H1 (cell line): Measurements from ENCODE around the gene PRR19. TPM values are rescaled to one million over a fixed set of nuclear protein-coding genes. Genes with fewer than 3 reads are reported as not detected.

ENCODE experiments used
- CTCF ChIA-PET: fragments of 300-600 bp; sonication (Branson Sonifier 250); formaldehyde crosslinking; loops from one replicate; lab custom pipeline; 2021; ENCODE audit not compliant: partially characterized antibody; lab: Charles Lee
- POLR2A ChIA-PET: fragments of 300-600 bp; sonication (Branson Sonifier 250); formaldehyde crosslinking; loops from one replicate; lab custom pipeline; 2021; ENCODE audit warnings: inconsistent platforms; ENCODE audit not compliant: partially characterized antibody; lab: Charles Lee
- DNase-seq, 2 experiments: peaks; one replicate each; pipeline versions ENCODE4 v3.0.0 to v3.0.0-alpha.2; 2010 to 2022; ENCODE audit warnings: low spot score in 2 of 2, low read depth in 1 of 2, mixed read lengths in 1 of 2
- FAIRE-seq: peaks from 2 replicates; lab custom pipeline; 2011; peaks lifted over from hg19 to GRCh38; lab: Jason Lieb, UNC
- H2AFZ ChIP-seq: 2 replicates; pipeline ENCODE4 v1.8.1; 2012; ENCODE audit warnings: low read length, inconsistent platforms
- H2AK5ac ChIP-seq: 2 replicates; pipeline ENCODE4 v1.6.1; 2013; ENCODE audit warnings: low read depth, low read length
- H2BK120ac ChIP-seq: replicated peaks from 2 replicates; pipeline ENCODE3; 2013; ENCODE audit warnings: low read depth, low read length, inconsistent platforms
- H2BK12ac ChIP-seq: 2 replicates; pipeline ENCODE4 v1.6.1; 2013; ENCODE audit warnings: low read depth, low read length
- H2BK15ac ChIP-seq: 2 replicates; pipeline ENCODE4 v1.6.1; 2013; ENCODE audit warnings: low read length
- H2BK20ac ChIP-seq: 2 replicates; pipeline ENCODE4 v1.6.1; 2013; ENCODE audit warnings: low read length
- H2BK5ac ChIP-seq: 2 replicates; pipeline ENCODE4 v1.6.1; 2013; ENCODE audit warnings: low read depth, low read length
- H3K14ac ChIP-seq: 2 replicates; pipeline ENCODE4 v1.6.1; 2013; ENCODE audit warnings: inconsistent platforms; ENCODE audit not compliant: insufficient read length
- H3K18ac ChIP-seq: 2 replicates; pipeline ENCODE4 v1.6.1; 2013; ENCODE audit warnings: low read length; ENCODE audit errors: extremely low read depth
- H3K23ac ChIP-seq: 2 replicates; pipeline ENCODE4 v1.6.1; 2013; ENCODE audit warnings: inconsistent platforms; ENCODE audit not compliant: insufficient read length
- H3K23me2 ChIP-seq: 2 replicates; pipeline ENCODE4 v1.6.1; 2013; ENCODE audit warnings: low read depth, low read length
- H3K27ac ChIP-seq: 2 replicates; pipeline ENCODE4 v1.6.1; 2011; ENCODE audit warnings: low read depth, low read length, inconsistent platforms
- H3K27me3 ChIP-seq, 4 experiments: replicated peaks in 1 of 4; 1 replicate in 1 of 4; 2 replicates in 3 of 4; pipeline versions ENCODE4 v1.6.1 to v1.8.1; 2011 to 2013; ENCODE audit warnings: low read length in 3 of 4, mild to moderate bottlenecking in 3 of 4, inconsistent platforms in 2 of 4, mixed read lengths in 2 of 4, moderate library complexity in 1 of 4; ENCODE audit not compliant: control insufficient read depth in 3 of 4, insufficient read depth in 3 of 4; ENCODE audit errors: extremely low read depth in 1 of 4
- H3K36me3 ChIP-seq, 4 experiments: 2 replicates each; pipeline versions ENCODE4 v1.6.1 to v1.8.1; 2011 to 2013; ENCODE audit warnings: mild to moderate bottlenecking in 4 of 4, low read length in 3 of 4, moderate library complexity in 2 of 4, control low read depth in 1 of 4, inconsistent platforms in 1 of 4; ENCODE audit not compliant: insufficient read depth in 4 of 4, control insufficient read depth in 2 of 4
- H3K4ac ChIP-seq: replicated peaks from 2 replicates; pipeline ENCODE3; 2013; ENCODE audit warnings: low read length, low read depth, mixed read lengths, inconsistent platforms; ENCODE audit not compliant: insufficient read length
- H3K4me1 ChIP-seq, 4 experiments: replicated peaks in 1 of 4; 1 replicate in 1 of 4; 2 replicates in 3 of 4; pipeline versions ENCODE4 v1.6.1 to v1.8.1; 2011 to 2013; ENCODE audit warnings: low read length in 3 of 4, inconsistent platforms in 2 of 4, mixed read lengths in 1 of 4; ENCODE audit not compliant: insufficient read depth in 4 of 4, control insufficient read depth in 3 of 4
- H3K4me2 ChIP-seq, 2 experiments: 2 replicates each; pipeline versions ENCODE4 v1.6.1 to v1.8.1; 2011 to 2013; ENCODE audit warnings: low read depth in 2 of 2, low read length in 2 of 2, control low read depth in 1 of 2, inconsistent platforms in 1 of 2, mild to moderate bottlenecking in 1 of 2; ENCODE audit not compliant: insufficient read depth in 1 of 2
- H3K4me3 ChIP-seq, 4 experiments: fragments of 200-600, 300-600 bp in 1 of 4; sonication (generic), shearing (Covaris generic), sonication (Bioruptor Twin) in 1 of 4; 2 replicates each; pipeline versions ENCODE4 v1.5.1 to v1.8.1; 2011 to 2016; ENCODE audit warnings: low read length in 4 of 4, low read depth in 3 of 4, control low read depth in 2 of 4, inconsistent platforms in 2 of 4, mild to moderate bottlenecking in 2 of 4, mixed read lengths in 1 of 4, moderate library complexity in 1 of 4; ENCODE audit not compliant: insufficient read depth in 2 of 4; ENCODE audit errors: extremely low read depth in 1 of 4
- H3K56ac ChIP-seq: replicated peaks from 2 replicates; pipeline ENCODE3; 2013; ENCODE audit warnings: low read depth, mild to moderate bottlenecking, mixed read lengths, low read length, inconsistent platforms; ENCODE audit not compliant: insufficient read length
- H3K79me1 ChIP-seq: 2 replicates; pipeline ENCODE4 v1.6.1; 2013; ENCODE audit warnings: low read depth, low read length, control low read depth
- H3K79me2 ChIP-seq, 2 experiments: 2 replicates each; pipeline versions ENCODE4 v1.6.1 to v1.8.1; 2012 to 2013; ENCODE audit warnings: low read length in 2 of 2, mild to moderate bottlenecking in 2 of 2, inconsistent platforms in 1 of 2; ENCODE audit not compliant: insufficient read depth in 2 of 2, control insufficient read depth in 1 of 2
- H3K9ac ChIP-seq, 4 experiments: replicated peaks in 1 of 4; 1 replicate in 1 of 4; 2 replicates in 3 of 4; pipeline versions ENCODE4 v1.6.1 to v1.8.1; 2011 to 2013; ENCODE audit warnings: low read depth in 3 of 4, low read length in 3 of 4, control low read depth in 2 of 4, mild to moderate bottlenecking in 2 of 4, moderate library complexity in 2 of 4, inconsistent platforms in 1 of 4; ENCODE audit errors: extremely low read depth in 1 of 4
- H3K9me3 ChIP-seq, 2 experiments: 2 replicates each; pipeline versions ENCODE4 v1.6.1 to v1.8.1; 2012 to 2013; ENCODE audit warnings: mild to moderate bottlenecking in 2 of 2, moderate library complexity in 2 of 2, control low read depth in 1 of 2, inconsistent platforms in 1 of 2, low read depth in 1 of 2, low read length in 1 of 2, mixed read lengths in 1 of 2; ENCODE audit not compliant: insufficient read depth in 2 of 2
- H4K20me1 ChIP-seq, 2 experiments: replicated peaks in 1 of 2; 2 replicates each; pipeline versions ENCODE3 to v1.8.1; 2011 to 2013; ENCODE audit warnings: inconsistent platforms in 2 of 2, low read length in 2 of 2, mild to moderate bottlenecking in 1 of 2; ENCODE audit not compliant: insufficient read depth in 2 of 2, control insufficient read depth in 1 of 2
- H4K5ac ChIP-seq: 2 replicates; pipeline ENCODE4 v1.6.1; 2013; ENCODE audit warnings: low read length, low read depth, mixed read lengths, inconsistent platforms; ENCODE audit not compliant: insufficient read length
- H4K8ac ChIP-seq: 2 replicates; pipeline ENCODE4 v1.8.0; 2013; ENCODE audit warnings: mild to moderate bottlenecking, moderate library complexity, low read length, inconsistent platforms; ENCODE audit not compliant: insufficient read depth; ENCODE audit errors: extremely low read depth
- H4K91ac ChIP-seq: replicated peaks from 2 replicates; pipeline ENCODE3; 2013; ENCODE audit warnings: low read length, mixed read lengths, inconsistent platforms; ENCODE audit not compliant: insufficient read length
- BACH1 ChIP-seq: IDR thresholded peaks from 2 replicates; pipeline ENCODE4 v1.6.1; 2012; ENCODE audit warnings: low read length, improper control_type of control experiment
- BRCA1 ChIP-seq: IDR thresholded peaks from 2 replicates; pipeline ENCODE4 v1.6.1; 2012; ENCODE audit warnings: low read depth, low read length, improper control_type of control experiment
- JUN ChIP-seq: IDR thresholded peaks from 2 replicates; pipeline ENCODE4 v1.6.1; 2011; ENCODE audit warnings: low read depth, mild to moderate bottlenecking, improper control_type of control experiment, low read length
- KDM4A ChIP-seq: IDR thresholded peaks from one replicate; pipeline ENCODE4 v1.7.1; 2012; ENCODE audit warnings: low read depth, mild to moderate bottlenecking, moderate library complexity, low read length, inconsistent platforms; ENCODE audit not compliant: severe bottlenecking
- NRF1 ChIP-seq: IDR thresholded peaks from 2 replicates; pipeline ENCODE4 v1.6.1; 2011; ENCODE audit warnings: mild to moderate bottlenecking, low read depth, low read length, improper control_type of control experiment
- RBBP5 ChIP-seq: IDR thresholded peaks from 2 replicates; pipeline ENCODE4 v1.7.1; 2012; ENCODE audit warnings: low read depth, mild to moderate bottlenecking, inconsistent platforms, low read length, moderate library complexity, borderline replicate concordance
- WGBS, 2 experiments: shearing (Covaris generic) in 1 of 2; methylation state at CpG; one replicate each; pipeline versions ENCODE4 v1.1.6 to v1.1.7; 2013 to 2015; ENCODE audit warnings: low lambda C conversion rate in 2 of 2, mixed read lengths in 2 of 2, inconsistent platforms in 1 of 2, low coverage in 1 of 2, missing lambda C conversion rate in 1 of 2; ENCODE audit not compliant: insufficient replicate concordance in 2 of 2, insufficient coverage in 1 of 2, insufficient read length in 1 of 2; ENCODE audit errors: extremely low coverage in 1 of 2, missing lambda C conversion rate in 1 of 2; 5-methylcytosine and 5-hydroxymethylcytosine counted together
- polyA plus RNA-seq, 7 experiments: library from polyadenylated mRNA; depleted of rRNA in 3 of 7; stranded (reverse) in 5 of 7; unstranded in 2 of 7; fragments of >200 nt in 5 of 7; fragments of 200-250 nt in 2 of 7; gene quantifications; 1 replicate in 5 of 7; 2 replicates in 1 of 7; 4 replicates in 1 of 7; pipeline versions ENCODE4 v1.2.1 to v1.2.3, GENCODE V29; 2011 to 2013; ENCODE audit warnings: missing spikeins in 2 of 7, mixed read lengths in 2 of 7
- total RNA-seq: library from RNA; stranded (reverse); fragmentation: NEBNext Ultra II Directional; extraction: Animal tissue kit (Norgen Biotek cat#: 25700); gene quantifications from 2 replicates; pipeline ENCODE4 v1.2.1, GENCODE V29; 2021

PRR19 gene
- total and polyA plus RNA-seq, 2 of the 8 experiments (the other 6 are each of a cell fraction or from before 2014, with no cell fraction given): 7.2 to 7.5 TPM

GRCh38 chr19:42279155-42279901 lies 22.6 kb upstream of the PRR19 start:
- H3K4me3 ChIP-seq: peak overlapping the region; percentile 20 to 81 (median 74); a peak in 6 of 8 replicates
- TF ChIP-seq RBBP5: no peak
- TF ChIP-seq KDM4A: no peak
- no peak for TF ChIP-seq BRCA1
- no peak for TF ChIP-seq NRF1
- no peak for TF ChIP-seq BACH1
- TF ChIP-seq JUN: no peak
- H3K23me2 ChIP-seq: peaks cover 21% of the 10 kb centered on the region
- 35% methylated on average over 6 of the region's 6 CpGs; no CpG with 5 or more reads in 1 of the 2 experiments for WGBS, 2 experiments
- H2BK5ac ChIP-seq: peak overlapping the region; percentile 63; the same call in 1 of the 2 replicates
- CTCF ChIA-PET: interaction anchor here (0.5 to 7.4 kb wide), 28 partner anchors 9 to 922 kb away, joined by 3 to 260 read pairs (median 4); partner anchors contain the start of genes CIC, ERF, GSK3A and POU2F2
- H3K4me1 ChIP-seq: peaks cover 9 to 33% (median 21%) of the 10 kb centered on the region in 4 experiments
- no peak overlapping the region; a peak in 1 of 7 replicates for H3K9ac ChIP-seq
- 0 out of 2 replicates have a peak overlapping the region, but pooled peaks have one; percentile 38 for H3K18ac ChIP-seq
- no peaks in the 10 kb centered on the region for H3K9me3 ChIP-seq
- H2BK12ac ChIP-seq: no peak overlapping the region; the same call in 1 of the 2 replicates
- no peak overlapping the region for H2BK120ac ChIP-seq
- H3K79me2 ChIP-seq: peaks cover 0 to 4% of the 10 kb centered on the region in 2 experiments; a peak in 1 of 4 replicates
- peaks cover 0 to 5% (median 2%) of the 10 kb centered on the region in 4 experiments; a peak in 2 of 8 replicates for H3K36me3 ChIP-seq
- H3K14ac ChIP-seq: no peak overlapping the region
- H4K91ac ChIP-seq: no peak overlapping the region
- H2BK20ac ChIP-seq: no peak overlapping the region
- FAIRE-seq (no peak), DNase-seq (no peak)
- H3K4ac ChIP-seq: peak overlapping the region; percentile 36
- H2AFZ ChIP-seq: no peak overlapping the region
- H4K20me1 ChIP-seq: peaks cover 0 to 5% of the 10 kb centered on the region in 2 experiments
- peak overlapping the region; percentile 81 to 96 for H3K4me2 ChIP-seq
- POLR2A ChIA-PET: interaction anchor here (0.6 to 6.5 kb wide), 15 partner anchors 8 to 187 kb away, joined by 3 to 68 read pairs (median 5); partner anchors contain the start of genes CIC, ERF, GSK3A and PAFAH1B3
- no peak overlapping the region for H3K56ac ChIP-seq
- no peak overlapping the region for H3K27ac ChIP-seq
- no peak overlapping the region for H4K8ac ChIP-seq
- peak overlapping the region; percentile 95; the same call in 1 of the 2 replicates for H2BK15ac ChIP-seq
- H3K27me3 ChIP-seq: no peaks in the 10 kb centered on the region
- H2AK5ac ChIP-seq: 0 out of 2 replicates have a peak overlapping the region, but pooled peaks have one; percentile 34
- peaks cover 7% of the 10 kb centered on the region for H3K79me1 ChIP-seq
- no peak overlapping the region for H4K5ac ChIP-seq
- H3K23ac ChIP-seq: no peak overlapping the region
